Stimulated activated CD8-positive, alpha-beta memory T cell treated with anti-CD3 and anti-CD28 coated beads, Interleukin-12 subunit alpha, Interleukin-12 subunit beta, amount 100 ng/mL, for 4 hours (primary cell): ENCODE measurements around the gene IL10RA.
A peak's percentile ranks its signal among the peaks of the same experiment; 100 is the strongest.
"Not testable (repeated sequence)": the region's sequence is repeated elsewhere in the genome, so short reads cannot be mapped to it uniquely, and the experiment has no call there.

ENCODE experiments used
- DNase-seq: peaks from one replicate; pipeline ENCODE4 v3.0.0-alpha.2; 2020; ENCODE audit warnings: low read depth

IL10RA gene

DNA sequence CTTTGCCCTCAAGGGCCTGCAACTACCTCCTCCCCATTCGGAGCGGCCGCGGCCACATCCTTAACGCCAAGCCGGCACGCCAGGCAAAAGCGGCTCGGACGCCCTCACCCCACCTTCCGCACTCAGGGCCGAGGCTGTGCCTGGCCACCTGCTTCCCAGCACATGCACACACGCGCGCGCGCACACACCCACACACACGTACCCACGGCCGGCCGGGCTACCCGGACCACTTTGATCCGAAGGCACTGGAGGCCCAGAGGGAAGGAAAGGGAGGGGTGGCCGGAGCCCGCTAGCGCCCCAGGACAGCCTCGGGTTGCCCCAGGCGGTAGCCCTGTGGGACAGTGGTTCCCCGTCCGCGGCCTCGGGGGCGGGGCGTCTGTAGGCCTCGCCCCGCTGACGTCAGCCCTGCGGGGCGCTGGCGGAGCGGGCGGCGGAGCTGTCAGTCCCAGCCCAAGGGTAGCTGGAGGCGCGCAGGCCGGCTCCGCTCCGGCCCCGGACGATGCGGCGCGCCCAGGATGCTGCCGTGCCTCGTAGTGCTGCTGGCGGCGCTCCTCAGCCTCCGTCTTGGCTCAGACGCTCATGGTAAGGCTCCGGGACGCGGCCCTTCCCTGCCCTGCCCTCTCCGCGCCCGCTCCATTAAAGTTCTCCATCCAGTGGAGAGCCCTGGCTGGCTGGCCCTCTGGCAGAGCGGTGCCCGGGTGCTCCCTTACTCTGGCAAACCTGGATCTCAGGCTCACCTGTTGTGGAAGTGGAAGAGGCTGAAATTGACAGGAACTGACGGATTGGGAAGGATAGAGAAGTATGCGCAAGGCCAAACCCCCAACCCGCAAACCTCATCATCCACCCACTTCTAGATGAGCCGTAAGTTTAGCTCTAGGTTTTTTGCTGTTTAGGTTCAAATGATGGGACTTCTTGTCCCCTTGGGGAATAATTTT lies at the start of gene IL10RA:
Gene IL10RA, plus strand, starts transcription at position 442 of the 935 bp plus-strand sequence. Its CDS starts 74 bp downstream, at position 516.
- peak; percentile 78 for DNase-seq

DNA sequence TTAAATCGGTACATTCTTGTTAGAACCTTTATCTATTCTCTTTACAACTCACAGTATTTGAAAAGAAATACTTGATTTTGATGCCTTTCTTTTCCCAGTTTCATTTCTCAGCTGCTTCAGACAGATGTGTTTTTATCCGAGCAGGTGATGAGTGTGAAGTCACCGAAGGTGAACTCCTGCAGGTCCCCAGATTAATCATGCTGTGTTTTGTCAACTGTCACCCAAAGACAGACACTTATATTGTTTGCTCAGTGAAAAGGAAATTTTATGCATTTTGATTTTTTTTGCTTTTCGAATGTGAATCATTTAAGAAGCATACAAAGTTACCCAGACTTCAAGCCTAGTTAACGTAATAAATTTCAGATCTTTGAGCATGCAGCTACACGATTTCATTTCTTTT lies 49.2 kb upstream of the IL10RA start:
- DNase-seq = no peak

DNA sequence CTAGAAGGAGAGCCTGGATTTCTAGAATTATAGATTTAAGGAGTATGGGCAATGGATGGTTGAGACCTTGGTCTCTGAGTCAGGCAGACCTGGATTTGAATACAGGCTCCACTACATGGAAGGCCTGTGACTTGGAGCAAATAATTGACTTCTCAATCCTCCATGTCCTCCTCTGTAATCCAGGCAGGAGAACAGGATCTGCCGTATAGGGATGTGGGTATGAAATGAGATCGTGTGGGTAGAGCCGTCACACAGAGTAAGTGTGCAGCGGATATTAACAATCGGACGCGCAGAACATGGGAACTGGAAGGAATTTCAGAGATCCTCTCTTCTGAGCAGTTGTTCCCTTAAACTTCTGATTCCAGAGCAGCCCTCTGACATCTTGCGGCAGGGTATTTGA lies 45.5 kb upstream of the IL10RA start:
- DNase-seq = no peak

DNA sequence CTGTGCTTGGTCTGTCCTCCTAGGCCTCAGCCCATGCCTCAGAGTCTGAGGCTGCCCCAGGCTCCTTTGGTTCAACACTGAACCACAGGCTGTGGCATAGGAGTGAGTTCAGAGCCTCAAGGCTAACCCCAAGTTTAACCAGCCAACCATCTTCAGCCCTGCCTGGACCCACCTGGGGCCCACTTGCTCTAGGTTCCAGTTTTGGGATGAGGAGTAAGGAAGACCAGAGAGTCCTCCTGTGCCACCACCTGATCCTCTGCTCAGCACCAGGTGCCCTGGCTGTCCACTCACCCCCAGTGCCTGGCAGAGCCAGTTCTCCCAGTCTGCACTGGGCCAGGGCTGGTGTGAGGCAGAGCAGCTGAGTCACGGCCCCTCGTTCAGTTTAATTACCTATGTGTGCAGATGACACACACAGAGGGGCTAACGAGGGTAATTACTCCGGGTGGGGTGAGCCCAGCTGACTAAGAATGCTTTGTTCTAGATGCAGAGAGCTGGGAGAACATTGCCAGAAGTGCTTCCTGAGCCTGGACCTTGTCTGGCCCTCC lies 45.0 kb upstream of the IL10RA start:
- no peak for DNase-seq

DNA sequence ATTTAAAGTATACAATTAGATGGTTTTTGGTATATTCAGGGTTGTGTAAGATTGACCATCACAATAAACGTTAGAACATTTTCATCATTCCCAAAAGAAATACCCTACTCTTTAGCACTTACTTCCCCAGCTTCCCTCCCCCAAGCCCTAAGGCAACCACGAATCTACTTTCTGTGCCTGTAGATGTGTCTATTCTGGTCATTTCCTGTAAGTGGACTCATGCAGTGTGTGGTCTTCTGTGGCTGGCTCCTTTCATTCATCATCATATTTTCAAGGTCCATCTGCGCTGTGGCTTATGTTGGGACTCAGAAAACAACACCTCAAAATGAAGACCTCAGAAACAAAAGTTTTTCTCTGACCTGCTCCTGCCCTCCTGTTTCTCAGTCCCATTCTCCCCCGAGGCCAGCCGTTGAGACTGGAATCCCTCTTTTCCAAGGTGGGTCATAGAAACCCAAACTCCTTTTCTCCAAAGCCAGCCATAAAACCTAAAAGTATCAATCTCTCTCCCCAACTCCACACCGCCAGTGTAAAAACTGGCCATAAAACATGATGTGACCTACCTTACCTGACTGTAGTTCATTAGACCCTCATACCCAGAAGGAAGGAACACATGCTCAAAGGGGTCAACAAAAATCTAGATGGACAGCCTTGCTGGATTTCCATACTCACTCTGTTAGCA lies 44.1 kb upstream of the IL10RA start:
- DNase-seq = no peak

DNA sequence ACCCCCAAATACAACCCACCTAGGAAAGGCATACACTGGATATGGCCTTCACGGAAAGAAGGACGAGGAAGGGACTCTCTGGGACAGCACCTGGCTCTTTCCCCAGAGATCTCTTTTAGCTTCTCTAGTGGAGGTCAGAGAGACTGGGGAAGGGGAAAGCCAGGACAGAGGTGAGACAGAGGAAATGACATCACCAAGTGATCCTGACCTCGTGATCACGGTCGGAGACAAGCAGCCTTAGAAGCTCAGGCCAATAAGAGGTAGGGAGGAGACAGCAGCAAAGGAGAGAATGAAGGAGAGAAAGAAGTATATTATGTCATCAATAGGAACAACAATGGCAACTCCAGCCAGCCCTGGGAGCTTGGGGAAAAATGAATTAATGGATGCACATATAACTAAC lies 41.6 kb upstream of the IL10RA start:
- no peak for DNase-seq

DNA sequence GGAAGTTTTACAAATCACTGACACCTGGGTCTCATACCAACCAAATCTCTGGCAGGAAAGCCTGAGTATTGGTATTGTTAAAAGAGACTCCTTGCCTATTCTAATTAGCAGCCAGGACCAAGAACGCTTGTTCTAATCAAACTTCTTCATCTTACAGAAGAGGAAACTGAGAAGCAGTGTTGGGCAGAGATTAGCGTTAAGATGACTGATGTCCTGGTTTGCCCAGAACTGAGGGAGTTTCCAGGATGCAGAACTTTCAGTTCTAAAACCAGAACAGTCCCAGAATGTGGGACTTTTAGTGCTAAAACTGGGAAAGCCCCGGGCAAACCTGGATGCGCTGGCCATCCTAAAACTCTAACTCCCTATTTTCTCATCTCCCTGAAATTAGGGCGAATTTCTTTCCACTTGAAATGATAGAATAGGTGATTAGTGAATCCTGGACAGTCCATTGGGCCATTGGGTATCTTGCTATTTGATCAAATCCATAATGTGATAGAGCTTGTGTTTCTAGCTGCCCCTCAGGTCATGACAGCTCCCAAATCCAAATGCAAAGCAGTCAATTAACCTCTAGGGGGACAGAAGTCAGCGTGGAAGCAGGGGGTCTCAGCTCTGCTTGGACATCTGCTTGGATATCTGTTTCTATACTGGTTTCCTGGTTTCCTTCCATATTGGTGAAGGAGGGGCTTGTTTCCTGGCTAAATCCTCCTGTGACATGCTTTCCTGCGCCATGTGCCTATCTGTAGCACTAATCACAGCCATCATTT lies 41.0 kb upstream of the IL10RA start:
- DNase-seq = no peak

DNA sequence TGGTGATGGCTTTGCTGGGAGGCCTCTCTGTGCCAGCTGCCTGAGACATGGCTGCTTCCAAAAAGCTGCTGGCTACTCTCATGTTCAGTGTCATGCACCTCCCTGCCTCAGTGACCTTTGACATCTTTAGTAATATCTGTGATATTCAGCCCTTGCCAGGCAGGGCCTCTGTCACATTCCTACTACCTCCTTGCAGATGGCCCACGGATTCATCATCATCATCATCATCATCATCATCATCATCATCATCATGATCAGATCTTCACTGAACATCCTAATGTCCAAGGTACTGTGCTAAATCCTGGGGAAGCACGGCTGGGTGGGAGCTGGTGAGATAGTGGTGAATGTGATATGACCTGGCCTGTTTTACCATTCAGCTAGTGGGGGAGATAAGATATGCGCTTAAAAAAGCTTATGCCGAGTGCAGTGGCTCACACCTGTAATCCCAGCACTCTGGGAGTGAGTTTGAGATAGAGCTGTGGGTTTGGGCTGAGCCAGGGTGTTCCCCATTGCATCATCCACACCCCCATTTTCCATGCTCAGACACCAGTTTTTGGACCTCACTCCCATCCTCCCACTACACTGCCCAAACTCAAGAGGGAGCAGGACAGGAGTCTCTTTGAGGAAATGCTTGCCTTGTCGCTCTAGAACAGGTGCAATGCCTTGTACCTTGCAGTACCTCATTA lies 39.9 kb upstream of the IL10RA start:
- DNase-seq = no peak

DNA sequence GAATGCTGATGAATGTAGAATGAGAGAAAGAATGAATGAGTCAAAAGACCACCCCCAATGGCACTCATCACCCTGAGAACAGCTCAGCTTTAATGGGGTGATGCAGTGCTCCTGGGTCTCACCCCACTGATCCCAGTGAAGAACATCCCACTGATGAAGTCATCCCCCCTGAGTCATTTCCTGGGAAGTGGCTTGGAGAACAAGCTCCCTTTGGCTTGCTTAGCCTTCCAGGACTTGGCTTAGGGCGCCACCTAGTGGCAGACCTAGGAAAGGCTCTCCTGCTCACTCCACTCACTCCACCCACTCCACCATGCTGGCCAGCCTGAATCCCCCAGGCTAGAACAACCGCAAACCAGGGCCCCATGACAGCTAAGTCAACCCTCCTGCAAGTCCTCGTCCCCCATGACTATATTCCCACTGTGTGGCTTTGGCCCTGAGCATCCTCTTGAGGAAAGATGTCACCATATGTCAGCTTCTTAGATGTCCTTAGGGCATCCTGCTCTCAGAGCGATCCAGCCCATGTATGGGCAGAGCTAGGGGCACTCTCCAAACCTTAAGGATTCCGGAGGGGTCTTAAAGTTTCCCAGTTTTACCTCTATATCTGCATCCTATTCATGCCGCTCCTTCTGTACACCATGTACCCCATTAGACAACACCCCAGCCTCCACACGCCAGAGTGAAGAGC lies 39.2 kb upstream of the IL10RA start:
- peak; percentile 68 for DNase-seq

DNA sequence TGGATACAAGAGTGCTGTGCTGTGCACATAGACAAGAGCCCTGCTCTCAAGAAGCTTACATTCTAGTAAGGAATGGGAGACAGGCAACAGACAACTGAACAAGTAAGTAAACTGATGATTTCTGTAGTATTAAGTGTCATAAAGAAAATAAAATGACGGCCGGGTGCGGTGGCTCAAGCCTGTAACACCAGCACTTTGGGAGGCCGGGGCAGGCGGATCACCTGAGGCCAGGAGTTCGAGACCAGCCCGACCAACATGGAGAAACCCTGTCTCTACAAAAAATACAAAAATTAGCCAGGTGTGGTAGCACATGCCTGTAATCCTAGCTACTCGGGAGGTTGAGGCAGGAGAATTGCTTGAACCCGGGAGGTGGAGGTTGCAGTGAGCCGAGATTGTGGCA lies 38.4 kb upstream of the IL10RA start:
- not testable (repeated sequence) for DNase-seq

DNA sequence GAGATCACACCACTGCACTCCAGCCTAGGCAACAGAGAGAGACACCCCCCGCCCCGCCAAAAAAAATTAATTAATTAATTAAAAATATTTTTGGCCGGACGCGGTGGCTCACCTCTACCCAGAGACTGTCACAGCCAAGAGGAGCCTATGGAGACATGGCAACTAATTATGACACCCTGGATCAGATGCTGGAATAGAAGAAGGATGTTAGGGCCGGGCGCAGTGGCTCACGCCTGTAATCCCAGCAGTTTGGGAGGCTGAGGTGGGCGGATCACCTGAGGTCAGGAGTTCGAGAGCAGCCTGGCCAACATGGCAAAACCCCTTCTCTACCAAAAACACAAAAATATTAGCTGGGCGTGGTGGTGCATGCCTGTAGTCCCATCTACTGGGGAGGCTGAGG lies 37.7 kb upstream of the IL10RA start:
- DNase-seq = not testable (repeated sequence)

DNA sequence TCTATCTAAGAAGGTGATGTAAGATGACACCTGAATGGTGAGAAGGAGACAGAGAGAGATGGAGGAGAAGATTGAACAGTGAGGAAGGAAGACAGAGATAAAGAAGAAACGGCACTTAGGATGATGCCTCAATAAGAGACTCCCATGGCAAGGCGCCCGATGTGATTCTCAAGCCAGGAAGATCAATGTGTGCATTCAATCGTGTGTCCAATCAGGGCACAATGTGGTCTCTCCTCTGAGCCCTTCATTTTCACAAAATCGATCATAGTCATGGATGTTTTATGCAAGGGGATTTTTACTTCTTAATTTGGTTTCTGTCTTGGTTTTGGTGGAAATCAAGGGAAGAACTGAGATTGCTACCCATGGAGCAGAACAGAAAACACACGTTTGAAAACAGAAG lies 37.1 kb upstream of the IL10RA start:
- no peak for DNase-seq

DNA sequence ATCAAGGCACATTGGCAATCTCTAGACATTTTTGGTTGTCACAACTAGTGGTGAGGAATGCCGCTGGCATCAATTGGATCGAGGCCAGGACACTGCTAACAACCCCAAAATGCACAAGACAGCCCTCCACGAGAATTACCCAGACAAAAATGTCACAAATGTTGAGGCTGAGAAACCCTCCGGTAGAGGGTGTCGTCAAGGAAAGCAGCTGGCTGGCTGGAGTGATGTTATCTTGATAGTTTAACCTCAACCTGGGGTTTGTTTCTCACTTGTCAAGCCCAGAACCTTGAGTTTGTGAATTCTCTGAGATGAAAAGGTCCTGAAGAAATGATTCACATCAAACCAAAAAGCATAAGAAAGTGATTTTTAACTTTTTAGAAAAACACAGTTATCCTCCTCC lies 35.9 kb upstream of the IL10RA start:
- no peak for DNase-seq

DNA sequence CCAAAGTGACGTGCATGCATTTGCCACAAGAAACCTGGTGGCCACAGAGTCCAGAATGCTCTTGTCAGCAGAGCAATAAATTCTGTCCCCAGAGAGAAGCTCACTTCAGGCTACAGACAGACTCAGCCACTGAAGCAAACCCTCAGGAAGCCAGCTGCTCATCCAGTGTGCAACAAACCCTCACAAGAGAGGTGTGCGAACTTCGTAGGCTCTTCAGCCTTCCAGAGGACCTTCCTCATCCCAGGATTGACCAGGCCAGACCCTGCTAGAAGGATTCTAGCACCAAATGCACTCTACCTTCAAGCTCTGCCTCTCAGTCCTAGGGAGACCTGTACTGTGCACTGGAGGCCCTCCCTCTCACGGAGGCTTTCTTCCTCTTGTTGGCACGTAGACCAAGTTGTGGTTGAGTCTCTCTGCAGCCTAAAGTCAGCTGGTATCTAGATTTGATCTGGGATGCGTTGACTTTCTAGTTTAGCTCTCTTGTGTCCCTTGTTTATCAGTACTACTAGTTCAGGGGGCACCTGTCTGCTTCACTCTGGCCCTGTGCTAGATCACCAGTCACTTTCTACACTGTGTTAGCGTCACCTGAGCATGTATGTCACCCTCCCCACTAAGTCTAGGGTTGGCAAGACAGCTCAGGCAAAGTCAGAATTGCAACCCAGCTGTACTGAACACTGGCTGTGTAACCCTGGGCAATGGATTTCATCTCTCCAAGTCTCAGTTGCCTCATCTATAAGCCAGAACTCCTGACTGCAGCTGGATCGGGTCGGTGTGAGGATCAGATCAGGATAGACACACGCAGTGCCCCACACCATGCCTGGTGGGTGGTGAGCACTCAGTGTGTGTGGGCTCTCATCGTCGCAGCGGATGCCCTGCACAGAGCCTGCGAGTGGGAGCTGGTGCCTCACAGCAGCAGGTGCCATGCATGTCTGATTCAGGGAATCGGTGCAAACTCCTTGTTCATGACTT lies 34.9 kb upstream of the IL10RA start:
- no peak for DNase-seq

DNA sequence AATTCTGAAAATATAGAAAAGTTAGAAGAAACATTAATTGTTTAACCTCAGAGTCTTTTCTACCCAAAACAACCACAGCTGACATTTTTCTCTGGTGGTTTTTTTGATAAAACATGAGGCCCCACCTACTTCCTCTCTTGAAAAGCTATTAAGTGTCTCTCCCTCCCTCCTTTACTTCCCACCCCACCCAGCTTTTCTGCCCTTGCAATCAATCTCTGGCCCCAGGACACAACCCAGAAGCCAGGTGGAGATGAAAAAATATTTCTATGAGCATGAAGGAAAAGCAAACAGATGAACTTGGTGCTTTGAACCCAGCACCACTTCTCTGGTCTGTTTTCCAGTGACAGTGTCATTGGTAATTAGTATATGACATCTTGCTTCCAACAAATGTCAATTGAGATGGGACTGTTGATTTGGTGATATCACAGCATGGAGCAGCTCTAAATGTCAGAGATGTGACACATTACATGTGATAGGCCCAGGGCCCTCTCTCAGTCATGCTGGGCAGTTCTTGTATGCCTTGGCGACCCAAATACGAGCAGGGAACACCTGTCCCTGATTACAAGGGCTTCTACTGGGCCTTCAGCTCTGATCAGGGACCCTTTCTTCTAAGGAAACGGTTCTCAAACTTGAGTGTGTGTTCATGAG lies 33.0 kb upstream of the IL10RA start:
- DNase-seq = no peak

DNA sequence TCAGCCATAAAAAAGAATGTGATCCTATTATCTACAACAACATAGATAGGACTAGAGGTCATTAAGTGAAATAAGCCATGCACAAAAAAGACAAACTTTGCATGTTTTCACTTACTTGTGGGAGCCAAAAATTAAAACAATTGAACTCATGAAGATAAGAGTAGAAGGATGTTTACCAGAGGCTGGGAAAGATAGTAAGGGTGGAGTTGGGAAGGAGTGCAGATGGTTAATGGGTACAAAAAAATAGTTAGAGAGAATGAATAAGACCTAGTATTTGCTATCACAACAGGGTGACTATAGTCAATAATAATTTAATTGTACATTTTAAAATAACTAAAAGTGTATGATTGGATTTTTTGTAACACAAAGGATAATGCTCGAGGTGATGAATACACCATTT lies 27.2 kb upstream of the IL10RA start:
- DNase-seq = no peak

DNA sequence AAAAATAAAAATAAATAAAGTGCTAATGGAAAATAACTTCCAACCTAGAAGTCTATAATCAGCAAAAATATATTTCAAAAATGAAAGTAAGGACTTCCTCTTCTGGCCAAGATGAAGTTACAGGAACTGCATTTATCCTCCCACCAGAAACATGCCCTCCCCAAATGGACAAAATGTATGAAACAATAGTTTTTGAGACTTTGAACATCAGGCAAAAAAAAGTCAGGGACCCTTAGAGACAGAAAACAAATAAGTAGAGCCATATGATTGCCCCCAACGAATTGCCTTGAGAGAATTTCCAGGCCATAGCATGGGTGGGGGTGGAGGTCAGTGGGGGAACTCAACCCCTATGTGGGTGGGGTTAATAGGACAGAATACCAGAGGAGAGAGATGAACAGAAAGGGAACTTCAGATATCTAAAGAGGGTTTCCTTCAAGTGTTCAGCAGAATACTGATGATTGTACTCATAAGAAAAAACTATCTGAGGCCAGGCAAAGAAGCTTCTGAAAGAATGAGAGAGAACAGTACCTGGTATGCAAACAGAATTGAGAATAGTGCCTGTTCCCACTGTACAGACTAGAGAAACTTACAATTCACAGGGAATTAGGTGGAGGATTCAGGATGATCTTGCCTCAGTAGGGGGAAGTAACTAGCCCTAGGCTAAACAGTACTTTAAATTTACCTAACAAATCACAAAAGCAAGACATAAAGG lies 26.6 kb upstream of the IL10RA start:
- no peak for DNase-seq

DNA sequence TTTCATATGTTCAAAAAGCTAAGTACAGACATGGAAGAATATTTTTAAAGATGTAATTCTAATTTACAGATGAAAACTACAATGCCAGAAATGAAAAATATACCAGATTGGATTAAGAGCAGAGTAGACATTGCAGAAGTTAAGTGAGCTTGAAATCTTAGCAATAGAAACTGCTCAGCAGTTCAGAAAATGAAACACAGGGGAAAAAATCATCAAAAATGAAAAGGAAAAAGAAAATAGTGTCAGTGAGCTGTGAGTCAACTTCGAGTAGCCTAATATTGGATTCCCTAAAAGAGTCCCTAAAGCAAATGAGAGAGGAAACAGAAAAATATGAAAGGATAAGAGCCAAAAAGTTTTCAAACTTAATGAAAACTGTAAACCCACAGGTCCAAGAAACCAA lies 25.8 kb upstream of the IL10RA start:
- no peak for DNase-seq

DNA sequence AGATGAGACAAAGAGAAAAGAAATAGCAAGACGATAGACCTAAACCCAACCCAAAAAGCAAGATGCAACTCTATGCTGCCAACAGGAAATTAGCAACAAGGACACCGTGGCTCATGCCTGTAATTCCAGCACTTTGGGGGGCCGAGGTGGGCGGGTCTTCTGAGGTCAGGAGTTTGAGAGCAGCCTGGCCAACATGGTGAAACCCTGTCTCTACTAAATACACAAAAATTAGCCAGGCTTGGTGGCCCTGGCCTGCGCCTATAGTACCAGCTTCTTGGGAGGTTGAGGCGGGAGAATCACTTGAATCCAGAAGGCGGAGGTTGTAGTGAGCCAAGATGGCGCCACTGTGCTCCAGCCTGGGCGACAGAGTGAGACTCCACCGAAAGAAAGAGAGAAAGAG lies 24.3 kb upstream of the IL10RA start:
- no peak for DNase-seq
